HG02840 (cell line): ENCODE data around the gene PLSCR3.

ENCODE experiments used
- ATAC-seq: cut with Tn5 transposase; IDR thresholded peaks from one replicate; pipeline ENCODE4 v1.9.1; 2021; ENCODE audit warnings: mild to moderate bottlenecking, moderate library complexity, moderate number of reproducible peaks; ENCODE audit not compliant: unreplicated experiment, low FRiP score

The PLSCR3 gene

GRCh38 chr17:7394452-7395191 lies at the start of gene PLSCR3:
TSS of gene PLSCR3 (minus strand) at chr17:7394525. CDS start at chr17:7394110, 415 bp downstream.
- ATAC-seq: peak; percentile 70

GRCh38 chr17:7443499-7444485 lies 49.5 kb upstream of the PLSCR3 start:
- ATAC-seq: no peak

- no peak for ATAC-seq
These were observed 47.8 kb upstream of the PLSCR3 start for GRCh38 chr17:7442142-7442541.

- ATAC-seq: no peak
These were observed 46.9 kb upstream of the PLSCR3 start for GRCh38 chr17:7441266-7441665.

- no peak for ATAC-seq
These were observed 46.5 kb upstream of the PLSCR3 start for GRCh38 chr17:7440834-7441195.

- no peak for ATAC-seq
These were observed 45.9 kb upstream of the PLSCR3 start for GRCh38 chr17:7440113-7440833.

GRCh38 chr17:7439462-7440112 lies 45.3 kb upstream of the PLSCR3 start, which contains the start of gene FGF11:
TSS of gene FGF11 (plus strand) at chr17:7439512. CDS start at chr17:7439621, 109 bp downstream.
- no peak for ATAC-seq

- no peak for ATAC-seq
These were observed 44.5 kb upstream of the PLSCR3 start for GRCh38 chr17:7438656-7439460.

- no peak for ATAC-seq
These were observed 43.8 kb upstream of the PLSCR3 start for GRCh38 chr17:7437950-7438614.

GRCh38 chr17:7437369-7437863 lies 43.1 kb upstream of the PLSCR3 start:
- ATAC-seq: no peak

- no peak for ATAC-seq
These were observed 42.4 kb upstream of the PLSCR3 start for GRCh38 chr17:7436556-7437368.

- ATAC-seq: peak; percentile 16
These were observed 41.6 kb upstream of the PLSCR3 start for GRCh38 chr17:7435676-7436555.

GRCh38 chr17:7432296-7432695 lies 38.0 kb upstream of the PLSCR3 start:
- no peak for ATAC-seq

GRCh38 chr17:7431231-7431630 lies 36.9 kb upstream of the PLSCR3 start:
- ATAC-seq: no peak

GRCh38 chr17:7429722-7430121 lies 35.4 kb upstream of the PLSCR3 start:
- ATAC-seq: no peak

GRCh38 chr17:7428557-7428956 lies 34.2 kb upstream of the PLSCR3 start, which contains the start of gene SPEM3:
TSS of gene SPEM3 (plus strand) at chr17:7428857. CDS start at chr17:7428903, 46 bp downstream.
- no peak for ATAC-seq

- no peak for ATAC-seq
These were observed 33.2 kb upstream of the PLSCR3 start for GRCh38 chr17:7427549-7427948.
